WTC11 (cell line): ENCODE data around the gene ZP4. TPM values are rescaled to one million over a fixed set of nuclear protein-coding genes. Genes with fewer than 3 reads are reported as not detected.

Source experiments
- ATAC-seq: fragments of 200-7000 bp; cut with Tn5 transposase; 2 replicates; pipeline ENCODE4 v1.10.0; 2021; ENCODE audit warnings: mild to moderate bottlenecking, moderate library complexity
- CTCF ChIA-PET: fragments of 300-600 bp; sonication (Branson Sonifier 250); formaldehyde crosslinking; loops from one replicate; lab custom pipeline; 2021; ENCODE audit warnings: antibody characterized with exemption; lab: Charles Lee
- POLR2A ChIA-PET: fragments of 350-600 bp; sonication (Branson Sonifier 250); formaldehyde crosslinking; loops from one replicate; lab custom pipeline; 2021; ENCODE audit warnings: antibody characterized with exemption; lab: Charles Lee
- DNase-seq: peaks from one replicate; pipeline ENCODE4 v3.0.0; 2021; ENCODE audit warnings: low spot score
- H3K27ac Mint-ChIP-seq: 2 replicates; pipeline ENCODE4 v1.8.0; 2021; ENCODE audit warnings: mixed read lengths
- H3K27me3 Mint-ChIP-seq: 2 replicates; pipeline ENCODE4 v1.8.0; 2021; ENCODE audit warnings: low read depth, mild to moderate bottlenecking, moderate library complexity, mixed read lengths
- H3K36me3 Mint-ChIP-seq: 2 replicates; pipeline ENCODE4 v1.8.0; 2021; ENCODE audit warnings: mixed read lengths
- H3K4me1 Mint-ChIP-seq: 2 replicates; pipeline ENCODE4 v1.8.0; 2022; ENCODE audit warnings: mixed read lengths
- H3K4me3 Mint-ChIP-seq: 2 replicates; pipeline ENCODE4 v1.8.0; 2021; ENCODE audit warnings: mild to moderate bottlenecking, moderate library complexity, mixed read lengths
- H3K9me3 Mint-ChIP-seq: 2 replicates; pipeline ENCODE4 v1.8.0; 2021; ENCODE audit warnings: mixed read lengths
- ATF1 ChIP-seq: sonication (generic); formaldehyde crosslinking; IDR thresholded peaks from 2 replicates; pipeline ENCODE4 v1.8.1; 2023; ENCODE audit warnings: mild to moderate bottlenecking, moderate library complexity, missing genetic modification reagents
- FOXP1 ChIP-seq: sonication (generic); formaldehyde crosslinking; IDR thresholded peaks from 2 replicates; pipeline ENCODE4 v1.8.0; 2022; ENCODE audit warnings: missing genetic modification reagents, mild to moderate bottlenecking, moderate library complexity, borderline replicate concordance
- IRF1 ChIP-seq: sonication (generic); formaldehyde crosslinking; IDR thresholded peaks from 2 replicates; pipeline ENCODE4 v1.8.0; 2023; ENCODE audit warnings: missing genetic modification reagents
- JUN ChIP-seq: sonication (generic); formaldehyde crosslinking; IDR thresholded peaks from 2 replicates; pipeline ENCODE4 v1.8.0; 2023; ENCODE audit warnings: mild to moderate bottlenecking, missing genetic modification reagents
- NFE2L1 ChIP-seq: sonication (generic); formaldehyde crosslinking; IDR thresholded peaks from 2 replicates; pipeline ENCODE4 v1.8.1; 2023; ENCODE audit warnings: missing genetic modification reagents
- NR2C2 ChIP-seq: sonication (generic); formaldehyde crosslinking; IDR thresholded peaks from 2 replicates; pipeline ENCODE4 v1.8.0; 2022; ENCODE audit warnings: mild to moderate bottlenecking, missing genetic modification reagents
- NR3C1 ChIP-seq: sonication (generic); formaldehyde crosslinking; conservative IDR thresholded peaks from 2 replicates; pipeline ENCODE4 v1.8.1; 2023; ENCODE audit warnings: low read depth, mild to moderate bottlenecking, missing genetic modification reagents
- OVOL2 ChIP-seq: fragments of 250-450 bp; sonication (Bioruptor Pico); IDR thresholded peaks from 2 replicates; pipeline ENCODE4 v1.9.0; 2021; ENCODE audit warnings: mild to moderate bottlenecking, borderline replicate concordance
- SOX15 ChIP-seq: fragments of 250-450 bp; sonication (Bioruptor Pico); IDR thresholded peaks from 2 replicates; pipeline ENCODE4 v1.9.0; 2021; ENCODE audit warnings: mild to moderate bottlenecking
- ZNF219 ChIP-seq: sonication (generic); formaldehyde crosslinking; IDR thresholded peaks from 2 replicates; pipeline ENCODE4 v1.8.0; 2023; ENCODE audit warnings: missing genetic modification reagents, mild to moderate bottlenecking, borderline replicate concordance
- ZNF232 ChIP-seq: sonication (generic); formaldehyde crosslinking; IDR thresholded peaks from 2 replicates; pipeline ENCODE4 v1.8.0; 2022; ENCODE audit warnings: mild to moderate bottlenecking, missing genetic modification reagents
- ZNF263 ChIP-seq: sonication (generic); formaldehyde crosslinking; IDR thresholded peaks from 2 replicates; pipeline ENCODE4 v1.8.1; 2022; ENCODE audit warnings: low read depth, mild to moderate bottlenecking, moderate library complexity, missing genetic modification reagents
- ZNF396 ChIP-seq: fragments of 250-450 bp; sonication (Bioruptor Pico); IDR thresholded peaks from 2 replicates; pipeline ENCODE4 v1.8.0; 2021; ENCODE audit warnings: mild to moderate bottlenecking, moderate library complexity, borderline replicate concordance
- ZNF416 ChIP-seq: fragments of 250-450 bp; sonication (Bioruptor Pico); IDR thresholded peaks from 2 replicates; pipeline ENCODE4 v1.9.0; 2021; ENCODE audit warnings: mild to moderate bottlenecking, inconsistent platforms
- ZNF423 ChIP-seq: fragments of 250-450 bp; sonication (Bioruptor Pico); IDR thresholded peaks from 2 replicates; pipeline ENCODE4 v2.1.2; 2022; ENCODE audit warnings: mild to moderate bottlenecking, moderate library complexity
- total RNA-seq: library from RNA; stranded (reverse); gene quantifications from 3 replicates; pipeline ENCODE4 v1.2.3, GENCODE V29; 2021
- TF ChIP-seq, protein P1 (sequence below): fragments of 250-450 bp; sonication (Bioruptor Pico); IDR thresholded peaks from 2 replicates; pipeline ENCODE4 v1.9.0; 2021; ENCODE audit warnings: moderate library complexity, mild to moderate bottlenecking, inconsistent platforms, borderline replicate concordance
- TF ChIP-seq, protein P2 (sequence below): sonication (generic); formaldehyde crosslinking; IDR thresholded peaks from 2 replicates; pipeline ENCODE4 v1.8.0; 2022; ENCODE audit warnings: mild to moderate bottlenecking, missing genetic modification reagents
- TF ChIP-seq, protein P3 (sequence below): sonication (generic); formaldehyde crosslinking; conservative IDR thresholded peaks from 2 replicates; pipeline ENCODE4 v1.8.1; 2023; ENCODE audit warnings: mild to moderate bottlenecking, low read depth, missing genetic modification reagents, moderate library complexity
- TF ChIP-seq, protein P4 (sequence below): sonication (generic); formaldehyde crosslinking; IDR thresholded peaks from 2 replicates; pipeline ENCODE4 v1.8.1; 2023; ENCODE audit warnings: mild to moderate bottlenecking, missing genetic modification reagents, borderline replicate concordance
- TF ChIP-seq, protein P5 (sequence below): fragments of 250-450 bp; sonication (Bioruptor Pico); IDR thresholded peaks from 2 replicates; pipeline ENCODE4 v1.8.0; 2021; ENCODE audit warnings: mild to moderate bottlenecking
- TF ChIP-seq, protein P6 (sequence below): fragments of 250-450 bp; sonication (Bioruptor Pico); conservative IDR thresholded peaks from 2 replicates; pipeline ENCODE4 v1.9.0; 2021; ENCODE audit warnings: mild to moderate bottlenecking
- TF ChIP-seq, protein P7 (sequence below): sonication (generic); formaldehyde crosslinking; IDR thresholded peaks from 2 replicates; pipeline ENCODE4 v1.8.1; 2023; ENCODE audit warnings: mild to moderate bottlenecking, missing genetic modification reagents, moderate library complexity

ZP4 gene
- total RNA-seq, 1 experiment from 2014 or later = not detected

- Mint-ChIP-seq H3K36me3 (peaks cover 2% of the 10 kb centered on the region; the same call in 1 of the 2 replicates), H3K27ac (no peak overlapping the region), H3K27me3 (no peaks in the 10 kb centered on the region), H3K4me3 (no peak overlapping the region), H3K4me1 (no peaks in the 10 kb centered on the region), H3K9me3 (peaks cover 6% of the 10 kb centered on the region)
- ATAC-seq (no peak), DNase-seq (no peak)
- POLR2A ChIA-PET = no interaction called here
- CTCF ChIA-PET = interaction anchor here (0.6 to 1.3 kb wide), 2 partner anchors 15 to 22 kb away, joined by 3 to 6 read pairs; no protein-coding TSS in a partner anchor
- TF ChIP-seq ZNF263 (CRISPR knock-in tag) (no peak), NR2C2 (no peak), OVOL2 (CRISPR knock-in tag) (no peak), FOXP1 (CRISPR knock-in tag) (no peak), ATF1 (CRISPR knock-in tag) (no peak), ZNF219 (no peak), ZNF416 (CRISPR knock-in tag) (no peak), ZNF423 (CRISPR knock-in tag) (no peak)
- TF ChIP-seq, protein P1, sequence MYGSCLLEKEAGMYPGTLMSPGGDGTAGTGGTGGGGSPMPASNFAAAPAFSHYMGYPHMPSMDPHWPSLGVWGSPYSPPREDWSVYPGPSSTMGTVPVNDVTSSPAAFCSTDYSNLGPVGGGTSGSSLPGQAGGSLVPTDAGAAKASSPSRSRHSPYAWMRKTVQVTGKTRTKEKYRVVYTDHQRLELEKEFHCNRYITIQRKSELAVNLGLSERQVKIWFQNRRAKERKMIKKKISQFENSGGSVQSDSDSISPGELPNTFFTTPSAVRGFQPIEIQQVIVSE (CRISPR knock-in tag) = no peak
- TF ChIP-seq, protein P2, sequence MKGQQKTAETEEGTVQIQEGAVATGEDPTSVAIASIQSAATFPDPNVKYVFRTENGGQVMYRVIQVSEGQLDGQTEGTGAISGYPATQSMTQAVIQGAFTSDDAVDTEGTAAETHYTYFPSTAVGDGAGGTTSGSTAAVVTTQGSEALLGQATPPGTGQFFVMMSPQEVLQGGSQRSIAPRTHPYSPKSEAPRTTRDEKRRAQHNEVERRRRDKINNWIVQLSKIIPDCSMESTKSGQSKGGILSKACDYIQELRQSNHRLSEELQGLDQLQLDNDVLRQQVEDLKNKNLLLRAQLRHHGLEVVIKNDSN = no peak
- TF ChIP-seq, protein P3, sequence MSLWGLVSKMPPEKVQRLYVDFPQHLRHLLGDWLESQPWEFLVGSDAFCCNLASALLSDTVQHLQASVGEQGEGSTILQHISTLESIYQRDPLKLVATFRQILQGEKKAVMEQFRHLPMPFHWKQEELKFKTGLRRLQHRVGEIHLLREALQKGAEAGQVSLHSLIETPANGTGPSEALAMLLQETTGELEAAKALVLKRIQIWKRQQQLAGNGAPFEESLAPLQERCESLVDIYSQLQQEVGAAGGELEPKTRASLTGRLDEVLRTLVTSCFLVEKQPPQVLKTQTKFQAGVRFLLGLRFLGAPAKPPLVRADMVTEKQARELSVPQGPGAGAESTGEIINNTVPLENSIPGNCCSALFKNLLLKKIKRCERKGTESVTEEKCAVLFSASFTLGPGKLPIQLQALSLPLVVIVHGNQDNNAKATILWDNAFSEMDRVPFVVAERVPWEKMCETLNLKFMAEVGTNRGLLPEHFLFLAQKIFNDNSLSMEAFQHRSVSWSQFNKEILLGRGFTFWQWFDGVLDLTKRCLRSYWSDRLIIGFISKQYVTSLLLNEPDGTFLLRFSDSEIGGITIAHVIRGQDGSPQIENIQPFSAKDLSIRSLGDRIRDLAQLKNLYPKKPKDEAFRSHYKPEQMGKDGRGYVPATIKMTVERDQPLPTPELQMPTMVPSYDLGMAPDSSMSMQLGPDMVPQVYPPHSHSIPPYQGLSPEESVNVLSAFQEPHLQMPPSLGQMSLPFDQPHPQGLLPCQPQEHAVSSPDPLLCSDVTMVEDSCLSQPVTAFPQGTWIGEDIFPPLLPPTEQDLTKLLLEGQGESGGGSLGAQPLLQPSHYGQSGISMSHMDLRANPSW = no peak
- TF ChIP-seq, protein P4, sequence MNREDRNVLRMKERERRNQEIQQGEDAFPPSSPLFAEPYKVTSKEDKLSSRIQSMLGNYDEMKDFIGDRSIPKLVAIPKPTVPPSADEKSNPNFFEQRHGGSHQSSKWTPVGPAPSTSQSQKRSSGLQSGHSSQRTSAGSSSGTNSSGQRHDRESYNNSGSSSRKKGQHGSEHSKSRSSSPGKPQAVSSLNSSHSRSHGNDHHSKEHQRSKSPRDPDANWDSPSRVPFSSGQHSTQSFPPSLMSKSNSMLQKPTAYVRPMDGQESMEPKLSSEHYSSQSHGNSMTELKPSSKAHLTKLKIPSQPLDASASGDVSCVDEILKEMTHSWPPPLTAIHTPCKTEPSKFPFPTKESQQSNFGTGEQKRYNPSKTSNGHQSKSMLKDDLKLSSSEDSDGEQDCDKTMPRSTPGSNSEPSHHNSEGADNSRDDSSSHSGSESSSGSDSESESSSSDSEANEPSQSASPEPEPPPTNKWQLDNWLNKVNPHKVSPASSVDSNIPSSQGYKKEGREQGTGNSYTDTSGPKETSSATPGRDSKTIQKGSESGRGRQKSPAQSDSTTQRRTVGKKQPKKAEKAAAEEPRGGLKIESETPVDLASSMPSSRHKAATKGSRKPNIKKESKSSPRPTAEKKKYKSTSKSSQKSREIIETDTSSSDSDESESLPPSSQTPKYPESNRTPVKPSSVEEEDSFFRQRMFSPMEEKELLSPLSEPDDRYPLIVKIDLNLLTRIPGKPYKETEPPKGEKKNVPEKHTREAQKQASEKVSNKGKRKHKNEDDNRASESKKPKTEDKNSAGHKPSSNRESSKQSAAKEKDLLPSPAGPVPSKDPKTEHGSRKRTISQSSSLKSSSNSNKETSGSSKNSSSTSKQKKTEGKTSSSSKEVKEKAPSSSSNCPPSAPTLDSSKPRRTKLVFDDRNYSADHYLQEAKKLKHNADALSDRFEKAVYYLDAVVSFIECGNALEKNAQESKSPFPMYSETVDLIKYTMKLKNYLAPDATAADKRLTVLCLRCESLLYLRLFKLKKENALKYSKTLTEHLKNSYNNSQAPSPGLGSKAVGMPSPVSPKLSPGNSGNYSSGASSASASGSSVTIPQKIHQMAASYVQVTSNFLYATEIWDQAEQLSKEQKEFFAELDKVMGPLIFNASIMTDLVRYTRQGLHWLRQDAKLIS = no peak
- TF ChIP-seq, protein P5, sequence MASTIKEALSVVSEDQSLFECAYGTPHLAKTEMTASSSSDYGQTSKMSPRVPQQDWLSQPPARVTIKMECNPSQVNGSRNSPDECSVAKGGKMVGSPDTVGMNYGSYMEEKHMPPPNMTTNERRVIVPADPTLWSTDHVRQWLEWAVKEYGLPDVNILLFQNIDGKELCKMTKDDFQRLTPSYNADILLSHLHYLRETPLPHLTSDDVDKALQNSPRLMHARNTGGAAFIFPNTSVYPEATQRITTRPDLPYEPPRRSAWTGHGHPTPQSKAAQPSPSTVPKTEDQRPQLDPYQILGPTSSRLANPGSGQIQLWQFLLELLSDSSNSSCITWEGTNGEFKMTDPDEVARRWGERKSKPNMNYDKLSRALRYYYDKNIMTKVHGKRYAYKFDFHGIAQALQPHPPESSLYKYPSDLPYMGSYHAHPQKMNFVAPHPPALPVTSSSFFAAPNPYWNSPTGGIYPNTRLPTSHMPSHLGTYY = no peak
- TF ChIP-seq, protein P6, sequence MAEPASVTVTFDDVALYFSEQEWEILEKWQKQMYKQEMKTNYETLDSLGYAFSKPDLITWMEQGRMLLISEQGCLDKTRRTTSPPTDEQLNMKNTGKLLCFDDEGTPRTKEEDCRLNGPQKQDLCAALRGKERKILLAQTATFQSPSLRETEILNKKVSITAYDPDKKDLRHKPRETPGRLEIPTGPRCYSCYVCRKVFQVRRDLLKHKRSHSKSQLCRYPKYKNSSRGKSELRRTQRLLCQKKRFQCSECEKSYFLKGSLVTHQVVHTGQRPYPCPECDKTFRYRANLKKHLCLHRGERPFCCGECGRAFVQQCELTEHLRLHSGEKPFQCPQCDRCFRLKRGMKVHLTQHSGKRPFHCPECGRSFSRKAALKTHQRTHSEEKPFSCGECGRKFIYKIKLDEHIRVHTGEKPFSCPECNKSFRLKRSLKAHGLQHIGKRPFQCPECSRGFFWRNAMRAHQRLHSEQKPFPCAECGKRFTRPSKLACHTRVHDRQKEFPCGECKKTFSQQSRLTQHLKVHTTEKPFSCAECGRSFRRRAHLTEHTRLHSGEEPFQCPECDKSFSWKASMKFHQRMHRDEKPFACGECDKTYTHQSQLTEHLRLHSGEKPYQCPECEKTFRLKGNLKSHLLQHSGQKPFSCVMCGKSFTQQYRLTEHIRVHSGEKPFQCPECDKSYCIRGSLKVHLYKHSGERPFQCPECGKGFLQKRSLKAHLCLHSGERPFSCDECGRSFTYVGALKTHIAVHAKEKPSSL = no peak
Observed at GRCh38 chr1:237879195-237879594, 11.5 kb downstream of the ZP4 start.

- Mint-ChIP-seq H3K4me3 (no peak overlapping the region), H3K4me1 (peaks cover 8% of the 10 kb centered on the region), H3K36me3 (peaks cover 2% of the 10 kb centered on the region; the same call in 1 of the 2 replicates), H3K9me3 (peaks cover 6% of the 10 kb centered on the region), H3K27me3 (no peaks in the 10 kb centered on the region), H3K27ac (no peak overlapping the region)
- TF ChIP-seq JUN (CRISPR knock-in tag) (no peak), NFE2L1 (no peak), NR3C1 (CRISPR knock-in tag) (no peak), ZNF232 (no peak), ZNF396 (CRISPR knock-in tag) (no peak), SOX15 (CRISPR knock-in tag) (no peak), IRF1 (CRISPR knock-in tag) (no peak)
- TF ChIP-seq, protein P7, sequence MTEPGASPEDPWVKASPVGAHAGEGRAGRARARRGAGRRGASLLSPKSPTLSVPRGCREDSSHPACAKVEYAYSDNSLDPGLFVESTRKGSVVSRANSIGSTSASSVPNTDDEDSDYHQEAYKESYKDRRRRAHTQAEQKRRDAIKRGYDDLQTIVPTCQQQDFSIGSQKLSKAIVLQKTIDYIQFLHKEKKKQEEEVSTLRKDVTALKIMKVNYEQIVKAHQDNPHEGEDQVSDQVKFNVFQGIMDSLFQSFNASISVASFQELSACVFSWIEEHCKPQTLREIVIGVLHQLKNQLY (CRISPR knock-in tag) = no peak
- POLR2A ChIA-PET = no interaction called here
- CTCF ChIA-PET = interaction anchor here (1.2 kb wide), 1 partner anchor 14 kb away, joined by 4 read pairs; no protein-coding TSS in a partner anchor
- DNase-seq = no peak
- ATAC-seq = no peak
Observed at GRCh38 chr1:237878406-237878805, 12.3 kb downstream of the ZP4 start.
